Anterior cingulate cortex (tissue), 58 donors: Measurements from ENCODE around the gene LITAF.
"Not testable (repeated sequence)": the region's sequence is repeated elsewhere in the genome, so short reads cannot be mapped to it uniquely, and the experiment has no call there.

Experiments
- DNase-seq, 58 donors: peaks; one replicate each; lab custom pipeline; 2025; lab: John Stamatoyannopoulos, UW

LITAF gene

GRCh38 chr16:11603331-11603750 is 16.6 kb upstream of the LITAF start:
- no peak for DNase-seq

GRCh38 chr16:11602321-11602720 is 15.6 kb upstream of the LITAF start:
- DNase-seq = no peak

GRCh38 chr16:11601911-11602310 is 15.2 kb upstream of the LITAF start:
- no peak for DNase-seq

- DNase-seq = no peak
Observed at GRCh38 chr16:11601425-11601824, 14.7 kb upstream of the LITAF start.

GRCh38 chr16:11599579-11599978 is 12.9 kb upstream of the LITAF start:
- DNase-seq = no peak

- DNase-seq = no peak
Observed at GRCh38 chr16:11597235-11598095, 10.7 kb upstream of the LITAF start.

GRCh38 chr16:11596572-11597226 is 10.0 kb upstream of the LITAF start:
- no peak for DNase-seq

GRCh38 chr16:11593581-11593980 is 6.9 kb upstream of the LITAF start:
- DNase-seq = no peak

- DNase-seq = not testable (repeated sequence)
Observed at GRCh38 chr16:11593076-11593475, 6.4 kb upstream of the LITAF start.

GRCh38 chr16:11591630-11592029 is 4.9 kb upstream of the LITAF start:
- not testable (repeated sequence) for DNase-seq

GRCh38 chr16:11589198-11589550 is 2.5 kb upstream of the LITAF start:
- DNase-seq = no peak

GRCh38 chr16:11588321-11589197 is 1.8 kb upstream of the LITAF start:
- DNase-seq = no peak

GRCh38 chr16:11587643-11588247 is 1.0 kb upstream of the LITAF start:
- DNase-seq = no peak

- peak in 1 of 58 donors; percentile 33 for DNase-seq
Observed at GRCh38 chr16:11586378-11586855, 302 bp downstream of the LITAF start.

- peak in 8 of 58 donors; percentile 19 to 63 (median 30) for DNase-seq
Observed at GRCh38 chr16:11585460-11586377, 1.0 kb downstream of the LITAF start.

- no peak for DNase-seq
Observed at GRCh38 chr16:11583889-11584565, 2.7 kb downstream of the LITAF start.

- no peak for DNase-seq
Observed at GRCh38 chr16:11583166-11583565, 3.6 kb downstream of the LITAF start.

GRCh38 chr16:11582157-11582814 is 4.4 kb downstream of the LITAF start:
- no peak for DNase-seq
